Osteocyte (in vitro differentiated cells): ENCODE data around the gene LCT. TPM values are rescaled to one million over a fixed set of nuclear protein-coding genes. Genes with fewer than 3 reads are reported as not detected.

Experiments used
- DNase-seq: peaks from one replicate; pipeline ENCODE4 v3.0.0; 2021; ENCODE audit warnings: mixed read lengths; ENCODE audit not compliant: unreplicated experiment; ENCODE audit errors: extremely low spot score
- H3K27ac Mint-ChIP-seq: one replicate; pipeline ENCODE4 v1.8.0; 2021; ENCODE audit warnings: mild to moderate bottlenecking, mixed read lengths; ENCODE audit not compliant: unreplicated experiment
- H3K27me3 Mint-ChIP-seq: one replicate; pipeline ENCODE4 v1.8.0; 2021; ENCODE audit warnings: mixed read lengths; ENCODE audit not compliant: unreplicated experiment
- H3K36me3 Mint-ChIP-seq: one replicate; pipeline ENCODE4 v1.8.0; 2021; ENCODE audit warnings: mixed read lengths; ENCODE audit not compliant: unreplicated experiment
- H3K4me1 Mint-ChIP-seq: one replicate; pipeline ENCODE4 v1.8.0; 2021; ENCODE audit warnings: mixed read lengths; ENCODE audit not compliant: unreplicated experiment
- H3K4me3 Mint-ChIP-seq: one replicate; pipeline ENCODE4 v1.8.0; 2021; ENCODE audit warnings: mild to moderate bottlenecking, moderate library complexity, mixed read lengths; ENCODE audit not compliant: unreplicated experiment
- H3K9me3 Mint-ChIP-seq: one replicate; pipeline ENCODE4 v1.8.0; 2021; ENCODE audit warnings: mixed read lengths; ENCODE audit not compliant: unreplicated experiment
- CTCF ChIP-seq: fragments of 200-600 bp; sonication (generic); IDR thresholded peaks from 2 replicates; pipeline ENCODE4 v1.5.0; 2021; ENCODE audit warnings: antibody characterized with exemption, mild to moderate bottlenecking, moderate library complexity
- total RNA-seq: library from RNA; stranded (reverse); gene quantifications from 2 replicates; pipeline ENCODE4 v1.2.1, GENCODE V29; 2021

Gene LCT
- total RNA-seq, 1 donor from 2014 or later, result not detected

- DNase-seq, result no peak
- no peaks in the 10 kb centered on the region for H3K27me3 Mint-ChIP-seq
- no peaks in the 10 kb centered on the region for H3K4me1 Mint-ChIP-seq
- no peak overlapping the region for H3K4me3 Mint-ChIP-seq
- peaks cover 12% of the 10 kb centered on the region for H3K9me3 Mint-ChIP-seq
- no peak for TF ChIP-seq CTCF
- H3K27ac Mint-ChIP-seq, result no peak overlapping the region
- H3K36me3 Mint-ChIP-seq, result no peaks in the 10 kb centered on the region
These were observed 11.3 kb downstream of the LCT start for GRCh38 chr2:135825550-135826176.

GRCh38 chr2:135825131-135825530 is 11.9 kb downstream of the LCT start:
- TF ChIP-seq CTCF, result no peak
- peaks cover 3% of the 10 kb centered on the region for H3K4me1 Mint-ChIP-seq
- no peak overlapping the region for H3K4me3 Mint-ChIP-seq
- DNase-seq, result no peak
- H3K36me3 Mint-ChIP-seq, result no peaks in the 10 kb centered on the region
- peaks cover 12% of the 10 kb centered on the region for H3K9me3 Mint-ChIP-seq
- no peak overlapping the region for H3K27ac Mint-ChIP-seq
- no peaks in the 10 kb centered on the region for H3K27me3 Mint-ChIP-seq

- no peak overlapping the region for H3K27ac Mint-ChIP-seq
- H3K4me1 Mint-ChIP-seq, result peaks cover 10% of the 10 kb centered on the region
- no peak for TF ChIP-seq CTCF
- H3K9me3 Mint-ChIP-seq, result peaks cover 12% of the 10 kb centered on the region
- no peaks in the 10 kb centered on the region for H3K36me3 Mint-ChIP-seq
- no peak for DNase-seq
- H3K27me3 Mint-ChIP-seq, result no peaks in the 10 kb centered on the region
- H3K4me3 Mint-ChIP-seq, result no peak overlapping the region
These were observed 14.1 kb downstream of the LCT start for GRCh38 chr2:135822855-135823254.

- no peak for DNase-seq
- H3K27ac Mint-ChIP-seq, result no peak overlapping the region
- peaks cover 11% of the 10 kb centered on the region for H3K4me1 Mint-ChIP-seq
- H3K36me3 Mint-ChIP-seq, result no peaks in the 10 kb centered on the region
- no peak for TF ChIP-seq CTCF
- peaks cover 12% of the 10 kb centered on the region for H3K9me3 Mint-ChIP-seq
- H3K27me3 Mint-ChIP-seq, result no peaks in the 10 kb centered on the region
- no peak overlapping the region for H3K4me3 Mint-ChIP-seq
These were observed 15.8 kb downstream of the LCT start for GRCh38 chr2:135821190-135821589.

- Mint-ChIP-seq H3K27ac (no peak overlapping the region), H3K9me3 (peaks cover 12% of the 10 kb centered on the region), H3K27me3 (no peaks in the 10 kb centered on the region), H3K4me1 (peaks cover 11% of the 10 kb centered on the region), H3K36me3 (no peaks in the 10 kb centered on the region), H3K4me3 (no peak overlapping the region)
- no peak for TF ChIP-seq CTCF
- DNase-seq, result no peak
These were observed 16.9 kb downstream of the LCT start for GRCh38 chr2:135820003-135820618.
